K562 (cell line): ENCODE data around the gene MYO9A. TPM values are rescaled to one million over a fixed set of nuclear protein-coding genes. Genes with fewer than 3 reads are reported as not detected.

Experiments
- CREM ChIP-seq: IDR thresholded peaks from 2 replicates; pipeline ENCODE4 v1.6.1; 2014; ENCODE audit warnings: antibody characterized with exemption, low read depth
- MAZ ChIP-seq, 2 experiments: fragments of 450-650 bp in 1 of 2; sonication (generic) in 1 of 2; formaldehyde crosslinking; IDR thresholded peaks in 1 of 2; conservative IDR thresholded peaks in 1 of 2; 2 replicates each; pipeline versions ENCODE4 v1.4.0 to v1.5.0; 2020; ENCODE audit warnings: mild to moderate bottlenecking in 1 of 2, missing genetic modification reagents in 1 of 2
- NFIX ChIP-seq: fragments of 250-450 bp; sonication (Bioruptor Pico); IDR thresholded peaks from 2 replicates; pipeline ENCODE4 v1.4.0; 2020; ENCODE audit warnings: low read depth, mild to moderate bottlenecking, moderate library complexity
- RAD21 ChIP-seq, 2 experiments: fragments of 250-450 bp in 1 of 2; fragments of 450-650 bp in 1 of 2; sonication (Bioruptor Pico) in 1 of 2; formaldehyde crosslinking in 1 of 2; IDR thresholded peaks in 1 of 2; conservative IDR thresholded peaks in 1 of 2; 2 replicates each; pipeline versions ENCODE4 v1.4.0 to v1.8.0; 2020 to 2022; ENCODE audit warnings: mild to moderate bottlenecking in 2 of 2, moderate library complexity in 1 of 2
- RB1 ChIP-seq: fragments of 450-650 bp; IDR thresholded peaks from 2 replicates; pipeline ENCODE4 v1.6.1; 2017; ENCODE audit warnings: low read depth, mild to moderate bottlenecking
- STAG1 ChIP-seq: sonication (generic); formaldehyde crosslinking; IDR thresholded peaks from 2 replicates; pipeline ENCODE4 v1.5.0; 2020; ENCODE audit warnings: missing genetic modification reagents, borderline replicate concordance
- SUPT5H ChIP-seq: fragments of 450-650 bp; IDR thresholded peaks from 2 replicates; pipeline ENCODE4 v1.6.1; 2016
- ZFP36 ChIP-seq: fragments of 150-350 bp; IDR thresholded peaks from 2 replicates; pipeline ENCODE4 v1.6.1; 2018; ENCODE audit warnings: low read length, low read depth; ENCODE audit not compliant: partially characterized antibody
- ZNF695 ChIP-seq: fragments of 450-650 bp; formaldehyde crosslinking; IDR thresholded peaks from 2 replicates; pipeline ENCODE4 v1.4.0; 2020; ENCODE audit warnings: mild to moderate bottlenecking, moderate library complexity
- polyA plus RNA-seq, 8 experiments: library from polyadenylated mRNA; depleted of rRNA in 4 of 8; stranded (reverse) in 5 of 8; unstranded in 3 of 8; fragments of >200 nt; fragmentation: Nextera tagmentation in 2 of 8; fragmentation: Illumina TruSeq in 1 of 8; extraction: Ambion mirVana in 2 of 8; extraction: Trizol in 1 of 8; gene quantifications; 2 replicates each; pipeline versions ENCODE4 v1.2.1 to v1.2.3, GENCODE V29; 2011 to 2014; ENCODE audit warnings: inconsistent platforms in 1 of 8, missing spikeins in 1 of 8
- total RNA-seq, 7 experiments: library from RNA; depleted of rRNA in 6 of 7; stranded (reverse); fragments of >200 nt in 6 of 7; fragmentation: Illumina TruSeq in 2 of 7; extraction: Trizol in 2 of 7; gene quantifications; 2 replicates each; pipeline versions ENCODE4 v1.2.1 to v1.2.3, GENCODE V29; 2011 to 2021; ENCODE audit warnings: low replicate concordance in 1 of 7
- TF ChIP-seq, protein P1 (sequence below), 2 experiments: fragments of 450-650 bp; formaldehyde crosslinking in 1 of 2; IDR thresholded peaks; 2 replicates each; pipeline versions ENCODE4 v1.4.0 to v1.6.1; 2014 to 2020; ENCODE audit warnings: mild to moderate bottlenecking in 2 of 2, borderline replicate concordance in 1 of 2, low read depth in 1 of 2
- TF ChIP-seq, protein P2 (sequence below), 2 experiments: IDR thresholded peaks; 2 replicates each; pipeline ENCODE4 v1.6.1; 2012; ENCODE audit warnings: improper control_type of control experiment in 2 of 2, low read depth in 2 of 2, low read length in 2 of 2, borderline replicate concordance in 1 of 2
- TF ChIP-seq, protein P3 (sequence below), 2 experiments: fragments of 450-650 bp; IDR thresholded peaks; 2 replicates each; pipeline ENCODE4 v1.6.1; 2016

The MYO9A gene
- total and polyA plus RNA-seq, 9 of the 15 experiments (the other 6 are each of a cell fraction or from before 2014, with no cell fraction given), result 1.9 to 15.4 (median 5.8) TPM

DNA sequence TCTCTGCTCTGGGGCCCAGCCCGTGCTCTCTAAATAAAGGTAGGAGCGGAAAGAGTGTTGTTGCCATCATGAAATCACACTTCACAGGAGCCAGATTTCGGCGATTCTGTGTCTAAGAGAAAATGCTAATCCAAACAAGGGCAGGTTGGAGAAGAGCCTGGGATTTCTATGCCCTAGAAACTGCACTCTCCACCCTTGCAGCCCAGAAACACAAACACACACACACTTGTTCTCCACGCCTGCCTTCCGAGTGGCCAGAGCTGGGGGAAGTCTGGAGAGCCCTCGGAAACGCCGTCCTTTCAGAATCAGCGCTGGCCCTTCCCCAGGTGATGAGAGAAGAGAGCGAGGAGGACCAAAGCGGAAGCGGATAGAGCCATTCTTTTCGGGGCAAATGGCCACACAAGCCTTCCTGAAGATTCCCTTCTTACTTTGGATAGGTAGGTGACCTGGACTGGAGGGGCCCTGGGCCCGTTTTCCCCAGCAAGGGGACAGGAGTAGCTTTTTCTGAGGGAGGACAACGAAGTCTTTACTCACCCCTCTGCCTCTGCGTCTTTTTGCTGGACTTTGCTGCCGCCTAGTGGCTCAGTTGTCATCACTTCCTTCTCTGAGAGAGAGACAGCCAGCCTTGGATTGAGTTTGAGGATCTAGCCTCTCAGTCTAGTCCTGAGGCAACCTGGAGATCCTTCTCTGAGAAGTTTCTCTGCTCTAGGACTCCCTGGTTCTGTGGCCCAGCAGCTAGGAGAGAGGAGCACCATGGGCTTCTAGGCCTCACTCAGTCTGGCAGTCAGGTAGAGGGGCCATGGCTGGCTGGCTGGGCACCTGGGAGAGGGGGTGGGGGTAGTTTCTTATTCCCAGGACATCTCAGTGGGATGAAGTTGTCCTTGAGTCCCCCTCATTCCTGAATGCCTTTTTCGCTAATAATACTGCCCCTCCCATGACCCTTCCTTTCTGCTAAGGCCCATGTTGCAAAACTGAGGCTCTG is 38.0 kb upstream of the MYO9A start (continued):
- TF ChIP-seq, protein P1, sequence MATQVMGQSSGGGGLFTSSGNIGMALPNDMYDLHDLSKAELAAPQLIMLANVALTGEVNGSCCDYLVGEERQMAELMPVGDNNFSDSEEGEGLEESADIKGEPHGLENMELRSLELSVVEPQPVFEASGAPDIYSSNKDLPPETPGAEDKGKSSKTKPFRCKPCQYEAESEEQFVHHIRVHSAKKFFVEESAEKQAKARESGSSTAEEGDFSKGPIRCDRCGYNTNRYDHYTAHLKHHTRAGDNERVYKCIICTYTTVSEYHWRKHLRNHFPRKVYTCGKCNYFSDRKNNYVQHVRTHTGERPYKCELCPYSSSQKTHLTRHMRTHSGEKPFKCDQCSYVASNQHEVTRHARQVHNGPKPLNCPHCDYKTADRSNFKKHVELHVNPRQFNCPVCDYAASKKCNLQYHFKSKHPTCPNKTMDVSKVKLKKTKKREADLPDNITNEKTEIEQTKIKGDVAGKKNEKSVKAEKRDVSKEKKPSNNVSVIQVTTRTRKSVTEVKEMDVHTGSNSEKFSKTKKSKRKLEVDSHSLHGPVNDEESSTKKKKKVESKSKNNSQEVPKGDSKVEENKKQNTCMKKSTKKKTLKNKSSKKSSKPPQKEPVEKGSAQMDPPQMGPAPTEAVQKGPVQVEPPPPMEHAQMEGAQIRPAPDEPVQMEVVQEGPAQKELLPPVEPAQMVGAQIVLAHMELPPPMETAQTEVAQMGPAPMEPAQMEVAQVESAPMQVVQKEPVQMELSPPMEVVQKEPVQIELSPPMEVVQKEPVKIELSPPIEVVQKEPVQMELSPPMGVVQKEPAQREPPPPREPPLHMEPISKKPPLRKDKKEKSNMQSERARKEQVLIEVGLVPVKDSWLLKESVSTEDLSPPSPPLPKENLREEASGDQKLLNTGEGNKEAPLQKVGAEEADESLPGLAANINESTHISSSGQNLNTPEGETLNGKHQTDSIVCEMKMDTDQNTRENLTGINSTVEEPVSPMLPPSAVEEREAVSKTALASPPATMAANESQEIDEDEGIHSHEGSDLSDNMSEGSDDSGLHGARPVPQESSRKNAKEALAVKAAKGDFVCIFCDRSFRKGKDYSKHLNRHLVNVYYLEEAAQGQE (IDR thresholded peaks at IDR 0.05; ENCODE audit: borderline replicate concordance), result peak; percentile 78
- TF ChIP-seq, protein P1 (CRISPR knock-in tag; IDR thresholded peaks at IDR 0.05; ENCODE audit: low read depth), result no peak
- TF ChIP-seq STAG1 (CRISPR knock-in tag), result peak; percentile 14; the same call in 1 of the 2 replicates
- no peak for TF ChIP-seq SUPT5H
- peak; percentile 82 to 96 for TF ChIP-seq RAD21 (CRISPR knock-in tag; conservative IDR thresholded peaks at IDR 0.05 in 1 of 2, IDR thresholded peaks at IDR 0.05 in 1 of 2)
- no peak for TF ChIP-seq ZNF695 (CRISPR knock-in tag)
- TF ChIP-seq, protein P2, sequence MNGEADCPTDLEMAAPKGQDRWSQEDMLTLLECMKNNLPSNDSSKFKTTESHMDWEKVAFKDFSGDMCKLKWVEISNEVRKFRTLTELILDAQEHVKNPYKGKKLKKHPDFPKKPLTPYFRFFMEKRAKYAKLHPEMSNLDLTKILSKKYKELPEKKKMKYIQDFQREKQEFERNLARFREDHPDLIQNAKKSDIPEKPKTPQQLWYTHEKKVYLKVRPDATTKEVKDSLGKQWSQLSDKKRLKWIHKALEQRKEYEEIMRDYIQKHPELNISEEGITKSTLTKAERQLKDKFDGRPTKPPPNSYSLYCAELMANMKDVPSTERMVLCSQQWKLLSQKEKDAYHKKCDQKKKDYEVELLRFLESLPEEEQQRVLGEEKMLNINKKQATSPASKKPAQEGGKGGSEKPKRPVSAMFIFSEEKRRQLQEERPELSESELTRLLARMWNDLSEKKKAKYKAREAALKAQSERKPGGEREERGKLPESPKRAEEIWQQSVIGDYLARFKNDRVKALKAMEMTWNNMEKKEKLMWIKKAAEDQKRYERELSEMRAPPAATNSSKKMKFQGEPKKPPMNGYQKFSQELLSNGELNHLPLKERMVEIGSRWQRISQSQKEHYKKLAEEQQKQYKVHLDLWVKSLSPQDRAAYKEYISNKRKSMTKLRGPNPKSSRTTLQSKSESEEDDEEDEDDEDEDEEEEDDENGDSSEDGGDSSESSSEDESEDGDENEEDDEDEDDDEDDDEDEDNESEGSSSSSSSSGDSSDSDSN (IDR thresholded peaks at IDR 0.05; ENCODE audit: borderline replicate concordance in 1 of 2, low read depth in 2 of 2, low read length in 2 of 2), result 0 out of 4 replicates have a peak, but pooled peaks of 1 of the 2 experiments have one; percentile 28
- TF ChIP-seq RB1, result 0 out of 2 replicates have a peak, but pooled peaks have one; percentile 49
- no peak for TF ChIP-seq NFIX (CRISPR knock-in tag)
- TF ChIP-seq, protein P3, sequence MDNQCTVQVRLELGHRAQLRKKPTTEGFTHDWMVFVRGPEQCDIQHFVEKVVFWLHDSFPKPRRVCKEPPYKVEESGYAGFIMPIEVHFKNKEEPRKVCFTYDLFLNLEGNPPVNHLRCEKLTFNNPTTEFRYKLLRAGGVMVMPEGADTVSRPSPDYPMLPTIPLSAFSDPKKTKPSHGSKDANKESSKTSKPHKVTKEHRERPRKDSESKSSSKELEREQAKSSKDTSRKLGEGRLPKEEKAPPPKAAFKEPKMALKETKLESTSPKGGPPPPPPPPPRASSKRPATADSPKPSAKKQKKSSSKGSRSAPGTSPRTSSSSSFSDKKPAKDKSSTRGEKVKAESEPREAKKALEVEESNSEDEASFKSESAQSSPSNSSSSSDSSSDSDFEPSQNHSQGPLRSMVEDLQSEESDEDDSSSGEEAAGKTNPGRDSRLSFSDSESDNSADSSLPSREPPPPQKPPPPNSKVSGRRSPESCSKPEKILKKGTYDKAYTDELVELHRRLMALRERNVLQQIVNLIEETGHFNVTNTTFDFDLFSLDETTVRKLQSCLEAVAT (IDR thresholded peaks at IDR 0.05), result no peak
- TF ChIP-seq ZFP36, result peak; percentile 34
- TF ChIP-seq MAZ (CRISPR knock-in tag; conservative IDR thresholded peaks at IDR 0.05 in 1 of 2, IDR thresholded peaks at IDR 0.05 in 1 of 2), result 0 out of 4 replicates have a peak, but pooled peaks have one; percentile 18 to 23
- peak; percentile 45 for TF ChIP-seq CREM
